Sigmoid colon (tissue), 3 donors: Measurements from ENCODE around the gene F10.

Source experiments
- POLR2A ChIP-seq, 2 donors: fragments of 450-650 bp; IDR thresholded peaks; one replicate each; pipeline ENCODE4 v1.6.1; 2016; ENCODE audit warnings: antibody characterized with exemption in 2 of 2, mild to moderate bottlenecking in 2 of 2, moderate library complexity in 2 of 2
- TF ChIP-seq, protein P1 (sequence below), 4 experiments: fragments of 450-650 bp in 3 of 4; fragments of 200-600 bp in 1 of 4; IDR thresholded peaks; one replicate each; pipeline ENCODE4 v1.5.1; 2016 to 2019; ENCODE audit warnings: antibody characterized with exemption in 4 of 4, mild to moderate bottlenecking in 3 of 4, moderate library complexity in 2 of 4

GRCh38 chr13:113087923-113088690 lies 34.5 kb upstream of the F10 start:
- no peak for TF ChIP-seq POLR2A (IDR thresholded peaks at IDR 0.05)
- TF ChIP-seq, protein P1, sequence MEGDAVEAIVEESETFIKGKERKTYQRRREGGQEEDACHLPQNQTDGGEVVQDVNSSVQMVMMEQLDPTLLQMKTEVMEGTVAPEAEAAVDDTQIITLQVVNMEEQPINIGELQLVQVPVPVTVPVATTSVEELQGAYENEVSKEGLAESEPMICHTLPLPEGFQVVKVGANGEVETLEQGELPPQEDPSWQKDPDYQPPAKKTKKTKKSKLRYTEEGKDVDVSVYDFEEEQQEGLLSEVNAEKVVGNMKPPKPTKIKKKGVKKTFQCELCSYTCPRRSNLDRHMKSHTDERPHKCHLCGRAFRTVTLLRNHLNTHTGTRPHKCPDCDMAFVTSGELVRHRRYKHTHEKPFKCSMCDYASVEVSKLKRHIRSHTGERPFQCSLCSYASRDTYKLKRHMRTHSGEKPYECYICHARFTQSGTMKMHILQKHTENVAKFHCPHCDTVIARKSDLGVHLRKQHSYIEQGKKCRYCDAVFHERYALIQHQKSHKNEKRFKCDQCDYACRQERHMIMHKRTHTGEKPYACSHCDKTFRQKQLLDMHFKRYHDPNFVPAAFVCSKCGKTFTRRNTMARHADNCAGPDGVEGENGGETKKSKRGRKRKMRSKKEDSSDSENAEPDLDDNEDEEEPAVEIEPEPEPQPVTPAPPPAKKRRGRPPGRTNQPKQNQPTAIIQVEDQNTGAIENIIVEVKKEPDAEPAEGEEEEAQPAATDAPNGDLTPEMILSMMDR (IDR thresholded peaks at IDR 0.05): no peak
